K562 (cell line): ENCODE data around the gene GALNS. TPM values are rescaled to one million over a fixed set of nuclear protein-coding genes. Genes with fewer than 3 reads are reported as not detected.

Source experiments
- CHD1 ChIP-seq: fragments of 200-600 bp; sonication (generic); IDR thresholded peaks from one replicate; pipeline ENCODE4 v1.6.1; 2012; ENCODE audit warnings: mild to moderate bottlenecking, moderate library complexity, low read length, inconsistent platforms
- CREM ChIP-seq: IDR thresholded peaks from 2 replicates; pipeline ENCODE4 v1.6.1; 2014; ENCODE audit warnings: antibody characterized with exemption, low read depth
- ETV1 ChIP-seq: fragments of 450-650 bp; conservative IDR thresholded peaks from 2 replicates; pipeline ENCODE4 v1.6.1; 2016; ENCODE audit warnings: missing genetic modification characterization, control low read depth, low read depth, missing compliant biosample characterization
- HMGN3 ChIP-seq: IDR thresholded peaks from 2 replicates; pipeline ENCODE4 v1.6.1; 2011; ENCODE audit warnings: borderline replicate concordance, low read depth, mild to moderate bottlenecking, mixed read lengths, low read length; ENCODE audit not compliant: insufficient read length; ENCODE audit errors: extremely low read depth
- NRF1 ChIP-seq, 2 experiments: fragments of 450-650 bp; IDR thresholded peaks in 1 of 2; conservative IDR thresholded peaks in 1 of 2; 2 replicates each; pipeline ENCODE4 v1.6.1; 2014; ENCODE audit warnings: mild to moderate bottlenecking in 2 of 2
- RBM39 ChIP-seq: fragments of 200-400 bp; formaldehyde crosslinking; optimal IDR thresholded peaks from 2 replicates; pipeline ENCODE3; 2018; ENCODE audit warnings: low read depth, low read length
- SAFB ChIP-seq: fragments of 200-400 bp; formaldehyde crosslinking; IDR thresholded peaks from 2 replicates; pipeline ENCODE4 v1.6.1; 2017; ENCODE audit warnings: low read depth, low read length, borderline replicate concordance
- SIN3B ChIP-seq: fragments of 450-650 bp; IDR thresholded peaks from 2 replicates; pipeline ENCODE4 v1.6.1; 2017; ENCODE audit warnings: low read depth, mild to moderate bottlenecking, moderate library complexity
- SP2 ChIP-seq: IDR thresholded peaks from 2 replicates; pipeline ENCODE4 v1.6.1; 2011; ENCODE audit warnings: mild to moderate bottlenecking, low read depth, low read length, moderate library complexity; ENCODE audit not compliant: poor library complexity, severe bottlenecking; ENCODE audit errors: extremely low read depth
- TOE1 ChIP-seq, 2 experiments: fragments of 450-650 bp in 1 of 2; sonication (generic) in 1 of 2; formaldehyde crosslinking in 1 of 2; IDR thresholded peaks; 2 replicates each; pipeline versions ENCODE4 v1.7.1 to v1.8.0; 2016 to 2022; ENCODE audit warnings: borderline replicate concordance in 2 of 2, mild to moderate bottlenecking in 2 of 2, antibody characterized with exemption in 1 of 2, inconsistent platforms in 1 of 2, low read depth in 1 of 2, missing genetic modification reagents in 1 of 2, moderate library complexity in 1 of 2
- ZBTB43 ChIP-seq: sonication (generic); formaldehyde crosslinking; IDR thresholded peaks from 2 replicates; pipeline ENCODE4 v1.8.0; 2023; ENCODE audit warnings: mild to moderate bottlenecking, missing genetic modification reagents
- ZEB2 ChIP-seq: fragments of 450-650 bp; IDR thresholded peaks from 2 replicates; pipeline ENCODE4 v1.6.1; 2016
- ZKSCAN1 ChIP-seq: fragments of 150-350 bp; IDR thresholded peaks from 2 replicates; pipeline ENCODE4 v1.6.1; 2016; ENCODE audit warnings: low read depth, low read length
- ZNF224 ChIP-seq: sonication (generic); formaldehyde crosslinking; IDR thresholded peaks from 2 replicates; pipeline ENCODE4 v1.8.0; 2022; ENCODE audit warnings: mild to moderate bottlenecking, missing genetic modification reagents
- ZNF263 ChIP-seq: sonication (generic); formaldehyde crosslinking; IDR thresholded peaks from 2 replicates; pipeline ENCODE4 v1.8.0; 2022; ENCODE audit warnings: mild to moderate bottlenecking, missing genetic modification reagents, borderline replicate concordance
- ZNF316 ChIP-seq: fragments of 450-650 bp; IDR thresholded peaks from 2 replicates; pipeline ENCODE4 v1.6.1; 2016
- ZNF445 ChIP-seq: fragments of 250-450 bp; sonication (Bioruptor Pico); IDR thresholded peaks from 2 replicates; pipeline ENCODE4 v1.4.0; 2020; ENCODE audit warnings: low read depth, mild to moderate bottlenecking, moderate library complexity
- polyA plus RNA-seq, 8 experiments: library from polyadenylated mRNA; depleted of rRNA in 4 of 8; stranded (reverse) in 5 of 8; unstranded in 3 of 8; fragments of >200 nt; fragmentation: Nextera tagmentation in 2 of 8; fragmentation: Illumina TruSeq in 1 of 8; extraction: Ambion mirVana in 2 of 8; extraction: Trizol in 1 of 8; gene quantifications; 2 replicates each; pipeline versions ENCODE4 v1.2.1 to v1.2.3, GENCODE V29; 2011 to 2014; ENCODE audit warnings: inconsistent platforms in 1 of 8, missing spikeins in 1 of 8
- total RNA-seq, 7 experiments: library from RNA; depleted of rRNA in 6 of 7; stranded (reverse); fragments of >200 nt in 6 of 7; fragmentation: Illumina TruSeq in 2 of 7; extraction: Trizol in 2 of 7; gene quantifications; 2 replicates each; pipeline versions ENCODE4 v1.2.1 to v1.2.3, GENCODE V29; 2011 to 2021; ENCODE audit warnings: low replicate concordance in 1 of 7
- TF ChIP-seq, protein P1 (sequence below): fragments of 450-650 bp; formaldehyde crosslinking; IDR thresholded peaks from 2 replicates; pipeline ENCODE4 v1.4.0; 2022; ENCODE audit warnings: missing genetic modification characterization
- TF ChIP-seq, protein P2 (sequence below): sonication (generic); formaldehyde crosslinking; IDR thresholded peaks from 2 replicates; pipeline ENCODE4 v1.8.0; 2022; ENCODE audit warnings: missing genetic modification reagents, mild to moderate bottlenecking, borderline replicate concordance

The GALNS gene
- total and polyA plus RNA-seq, 9 of the 15 experiments (the other 6 are each of a cell fraction or from before 2014, with no cell fraction given), result 0.38 to 13.2 (median 4.3) TPM

DNA sequence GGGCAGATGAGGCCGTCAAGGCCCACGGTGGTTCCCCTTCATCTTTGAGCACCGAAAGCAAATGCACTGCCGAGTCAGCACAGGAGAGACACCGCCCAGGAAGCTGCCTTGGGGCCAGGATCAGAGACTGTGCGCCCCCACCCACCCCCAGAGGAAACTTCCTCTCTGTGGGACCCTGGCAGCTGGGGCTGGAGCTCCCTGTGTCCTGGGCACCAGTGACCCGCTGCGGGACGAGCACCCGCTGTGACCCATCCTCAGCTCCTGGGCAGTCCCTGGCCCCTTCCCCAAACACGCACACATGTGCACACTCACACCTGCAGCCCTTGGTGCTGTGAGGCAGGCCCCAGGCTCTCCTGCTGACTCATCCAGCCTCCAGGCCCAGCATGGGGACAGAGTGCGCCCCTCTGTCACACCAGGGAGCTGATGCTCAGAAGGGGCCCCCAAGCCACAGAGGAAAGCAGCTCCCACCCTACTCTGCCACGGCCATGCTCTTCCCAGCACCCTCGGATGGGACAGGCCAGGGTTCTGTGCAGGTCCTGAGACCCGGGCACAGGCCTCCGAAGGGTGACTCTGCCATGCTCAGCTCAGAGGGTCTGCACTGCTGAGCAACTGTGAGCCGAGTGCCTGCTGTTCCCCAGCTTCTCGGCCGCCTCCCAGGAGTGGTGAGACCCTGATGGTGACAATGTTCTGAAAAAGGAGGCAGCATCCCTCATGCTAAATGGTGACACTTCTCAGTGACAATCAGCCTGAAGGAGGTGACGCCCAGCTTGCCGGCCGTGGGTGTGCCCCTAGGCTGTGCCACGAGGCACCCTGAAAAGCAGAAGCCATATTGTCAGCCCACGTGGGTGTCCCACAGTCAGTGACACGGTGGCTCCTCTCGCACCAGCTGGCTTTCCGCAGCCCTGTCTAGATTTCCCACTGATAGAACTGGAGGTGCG is 75.3 kb downstream of the GALNS start (continued):
- 0 out of 2 replicates have a peak, but pooled peaks have one; percentile 5 for TF ChIP-seq ZKSCAN1
- peak; percentile 25; the same call in 1 of the 2 replicates for TF ChIP-seq CREM
- no peak for TF ChIP-seq SP2
- TF ChIP-seq, protein P1, sequence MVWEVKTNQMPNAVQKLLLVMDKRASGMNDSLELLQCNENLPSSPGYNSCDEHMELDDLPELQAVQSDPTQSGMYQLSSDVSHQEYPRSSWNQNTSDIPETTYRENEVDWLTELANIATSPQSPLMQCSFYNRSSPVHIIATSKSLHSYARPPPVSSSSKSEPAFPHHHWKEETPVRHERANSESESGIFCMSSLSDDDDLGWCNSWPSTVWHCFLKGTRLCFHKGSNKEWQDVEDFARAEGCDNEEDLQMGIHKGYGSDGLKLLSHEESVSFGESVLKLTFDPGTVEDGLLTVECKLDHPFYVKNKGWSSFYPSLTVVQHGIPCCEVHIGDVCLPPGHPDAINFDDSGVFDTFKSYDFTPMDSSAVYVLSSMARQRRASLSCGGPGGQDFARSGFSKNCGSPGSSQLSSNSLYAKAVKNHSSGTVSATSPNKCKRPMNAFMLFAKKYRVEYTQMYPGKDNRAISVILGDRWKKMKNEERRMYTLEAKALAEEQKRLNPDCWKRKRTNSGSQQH (CRISPR knock-in tag), result 0 out of 2 replicates have a peak, but pooled peaks have one; percentile 38
- peak in 1 of 2 experiments; percentile 35; a peak in 1 of 4 replicates for TF ChIP-seq NRF1 (conservative IDR thresholded peaks at IDR 0.05 in 1 of 2, IDR thresholded peaks at IDR 0.05 in 1 of 2)
- no peak for TF ChIP-seq RBM39
- TF ChIP-seq TOE1 (IDR thresholded peaks at IDR 0.05; ENCODE audit: borderline replicate concordance), result 0 out of 2 replicates have a peak, but pooled peaks have one; percentile 6
- TF ChIP-seq TOE1 (CRISPR knock-in tag; IDR thresholded peaks at IDR 0.05; ENCODE audit: borderline replicate concordance, low read depth), result peak; percentile 71; the same call in 1 of the 2 replicates
- peak; percentile 67; the same call in 1 of the 2 replicates for TF ChIP-seq SAFB
- 0 out of 2 replicates have a peak, but pooled peaks have one; percentile 59 for TF ChIP-seq ZNF224 (CRISPR knock-in tag)
- peak; percentile 60 for TF ChIP-seq HMGN3
- peak; percentile 95 for TF ChIP-seq ZNF316
- no peak for TF ChIP-seq SIN3B
- no peak for TF ChIP-seq ZNF445 (CRISPR knock-in tag)
- TF ChIP-seq ZBTB43 (CRISPR knock-in tag), result no peak
- peak; percentile 62; the same call in 1 of the 2 replicates for TF ChIP-seq ZEB2
- peak; percentile 0; the same call in 1 of the 2 replicates for TF ChIP-seq ZNF263 (CRISPR knock-in tag)
- TF ChIP-seq, protein P2, sequence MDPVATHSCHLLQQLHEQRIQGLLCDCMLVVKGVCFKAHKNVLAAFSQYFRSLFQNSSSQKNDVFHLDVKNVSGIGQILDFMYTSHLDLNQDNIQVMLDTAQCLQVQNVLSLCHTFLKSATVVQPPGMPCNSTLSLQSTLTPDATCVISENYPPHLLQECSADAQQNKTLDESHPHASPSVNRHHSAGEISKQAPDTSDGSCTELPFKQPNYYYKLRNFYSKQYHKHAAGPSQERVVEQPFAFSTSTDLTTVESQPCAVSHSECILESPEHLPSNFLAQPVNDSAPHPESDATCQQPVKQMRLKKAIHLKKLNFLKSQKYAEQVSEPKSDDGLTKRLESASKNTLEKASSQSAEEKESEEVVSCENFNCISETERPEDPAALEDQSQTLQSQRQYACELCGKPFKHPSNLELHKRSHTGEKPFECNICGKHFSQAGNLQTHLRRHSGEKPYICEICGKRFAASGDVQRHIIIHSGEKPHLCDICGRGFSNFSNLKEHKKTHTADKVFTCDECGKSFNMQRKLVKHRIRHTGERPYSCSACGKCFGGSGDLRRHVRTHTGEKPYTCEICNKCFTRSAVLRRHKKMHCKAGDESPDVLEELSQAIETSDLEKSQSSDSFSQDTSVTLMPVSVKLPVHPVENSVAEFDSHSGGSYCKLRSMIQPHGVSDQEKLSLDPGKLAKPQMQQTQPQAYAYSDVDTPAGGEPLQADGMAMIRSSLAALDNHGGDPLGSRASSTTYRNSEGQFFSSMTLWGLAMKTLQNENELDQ, result peak; percentile 3; the same call in 1 of the 2 replicates
- peak; percentile 67 for TF ChIP-seq ETV1 (tag)
- TF ChIP-seq CHD1, result no peak
